Measurements from ENCODE around the gene AURKA. TPM values are rescaled to one million over a fixed set of nuclear protein-coding genes. Genes with fewer than 3 reads are reported as not detected.

The AURKA gene
- total RNA-seq, 1 donor from 2014 or later, result 12.4 TPM

- no peak overlapping the region for H3K4me3 Mint-ChIP-seq (ENCODE audit: unreplicated experiment)
- no peaks in the 10 kb centered on the region for H3K4me1 Mint-ChIP-seq (ENCODE audit: low read depth, unreplicated experiment)
- no peak for DNase-seq
- no peak overlapping the region for H3K27ac Mint-ChIP-seq (ENCODE audit: unreplicated experiment)
- no peaks in the 10 kb centered on the region for H3K9me3 Mint-ChIP-seq (ENCODE audit: unreplicated experiment)
- no peaks in the 10 kb centered on the region for H3K36me3 Mint-ChIP-seq (ENCODE audit: unreplicated experiment)
- peaks cover 3% of the 10 kb centered on the region for H3K27me3 Mint-ChIP-seq (ENCODE audit: unreplicated experiment)
- TF ChIP-seq CTCF (IDR thresholded peaks at IDR 0.05; ENCODE audit: partially characterized antibody, unreplicated experiment), result no peak
Measured at GRCh38 chr20:56437196-56437960, 45.4 kb upstream of the AURKA start.

GRCh38 chr20:56433880-56434255 lies 41.9 kb upstream of the AURKA start:
- Mint-ChIP-seq H3K36me3 (ENCODE audit: unreplicated experiment) (no peaks in the 10 kb centered on the region), H3K9me3 (ENCODE audit: unreplicated experiment) (no peaks in the 10 kb centered on the region), H3K4me1 (ENCODE audit: low read depth, unreplicated experiment) (no peaks in the 10 kb centered on the region), H3K27me3 (ENCODE audit: unreplicated experiment) (peaks cover 10% of the 10 kb centered on the region), H3K27ac (ENCODE audit: unreplicated experiment) (no peak overlapping the region), H3K4me3 (ENCODE audit: unreplicated experiment) (no peak overlapping the region)
- TF ChIP-seq CTCF (IDR thresholded peaks at IDR 0.05; ENCODE audit: partially characterized antibody, unreplicated experiment), result no peak
- no peak for DNase-seq

GRCh38 chr20:56433221-56433879 lies 41.3 kb upstream of the AURKA start:
- no peak for TF ChIP-seq CTCF (IDR thresholded peaks at IDR 0.05; ENCODE audit: partially characterized antibody, unreplicated experiment)
- no peak for DNase-seq
- no peaks in the 10 kb centered on the region for H3K9me3 Mint-ChIP-seq (ENCODE audit: unreplicated experiment)
- H3K4me3 Mint-ChIP-seq (ENCODE audit: unreplicated experiment), result no peak overlapping the region
- H3K4me1 Mint-ChIP-seq (ENCODE audit: low read depth, unreplicated experiment), result no peaks in the 10 kb centered on the region
- no peaks in the 10 kb centered on the region for H3K36me3 Mint-ChIP-seq (ENCODE audit: unreplicated experiment)
- H3K27me3 Mint-ChIP-seq (ENCODE audit: unreplicated experiment), result peaks cover 10% of the 10 kb centered on the region
- no peak overlapping the region for H3K27ac Mint-ChIP-seq (ENCODE audit: unreplicated experiment)

- Mint-ChIP-seq H3K27ac (ENCODE audit: unreplicated experiment) (no peak overlapping the region), H3K4me3 (ENCODE audit: unreplicated experiment) (no peak overlapping the region), H3K9me3 (ENCODE audit: unreplicated experiment) (no peaks in the 10 kb centered on the region), H3K27me3 (ENCODE audit: unreplicated experiment) (peaks cover 6% of the 10 kb centered on the region), H3K4me1 (ENCODE audit: low read depth, unreplicated experiment) (no peaks in the 10 kb centered on the region), H3K36me3 (ENCODE audit: unreplicated experiment) (no peaks in the 10 kb centered on the region)
- no peak for TF ChIP-seq CTCF (IDR thresholded peaks at IDR 0.05; ENCODE audit: partially characterized antibody, unreplicated experiment)
- DNase-seq, result no peak
Measured at GRCh38 chr20:56431471-56431870, 39.5 kb upstream of the AURKA start.

- no peak overlapping the region for H3K27ac Mint-ChIP-seq (ENCODE audit: unreplicated experiment)
- no peaks in the 10 kb centered on the region for H3K36me3 Mint-ChIP-seq (ENCODE audit: unreplicated experiment)
- H3K9me3 Mint-ChIP-seq (ENCODE audit: unreplicated experiment), result no peaks in the 10 kb centered on the region
- TF ChIP-seq CTCF (IDR thresholded peaks at IDR 0.05; ENCODE audit: partially characterized antibody, unreplicated experiment), result no peak
- DNase-seq, result no peak
- H3K27me3 Mint-ChIP-seq (ENCODE audit: unreplicated experiment), result peaks cover 6% of the 10 kb centered on the region
- H3K4me1 Mint-ChIP-seq (ENCODE audit: low read depth, unreplicated experiment), result no peaks in the 10 kb centered on the region
- H3K4me3 Mint-ChIP-seq (ENCODE audit: unreplicated experiment), result no peak overlapping the region
Measured at GRCh38 chr20:56430957-56431356, 38.9 kb upstream of the AURKA start.
